HG02943 (cell line): ENCODE data around the gene ARL8A.
"Not testable (repeated sequence)": the region's sequence is repeated elsewhere in the genome, so short reads cannot be mapped to it uniquely, and the experiment has no call there.

ENCODE experiments used
- ATAC-seq: cut with Tn5 transposase; IDR thresholded peaks from one replicate; pipeline ENCODE4 v1.9.1; 2021; ENCODE audit warnings: mild to moderate bottlenecking, low read depth, moderate library complexity; ENCODE audit not compliant: unreplicated experiment

ARL8A gene

GRCh38 chr1:202123336-202123813 lies 21.2 kb downstream of the ARL8A start:
- no peak for ATAC-seq

- ATAC-seq: no peak
These were observed 21.8 kb downstream of the ARL8A start, which contains the start of gene GPR37L1 for GRCh38 chr1:202122639-202123335. Gene GPR37L1 (plus strand): TSS chr1:202122917. CDS start chr1:202122964, 47 bp downstream.

DNA sequence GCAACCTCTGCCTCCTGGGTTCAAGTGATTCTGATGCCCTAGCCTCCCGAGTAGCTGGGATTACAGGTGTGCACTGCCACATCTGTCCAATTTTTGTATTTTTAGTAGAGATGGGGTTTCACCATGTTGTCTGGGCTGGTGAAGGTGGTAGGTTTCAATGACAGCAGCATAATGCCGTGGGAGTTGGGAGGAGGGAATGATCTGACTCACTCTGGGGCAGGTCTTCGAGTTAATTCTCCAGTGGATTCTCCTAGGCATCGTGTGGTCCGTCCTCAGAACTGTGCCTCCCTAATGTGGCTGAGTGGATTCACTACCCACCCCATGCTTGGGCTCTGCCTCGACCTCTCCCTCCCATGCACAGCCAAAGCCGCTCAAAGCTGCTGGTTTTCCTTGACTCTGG lies 23.5 kb downstream of the ARL8A start:
- no peak for ATAC-seq

- ATAC-seq: no peak
These were observed 26.6 kb downstream of the ARL8A start for GRCh38 chr1:202117898-202118371.

DNA sequence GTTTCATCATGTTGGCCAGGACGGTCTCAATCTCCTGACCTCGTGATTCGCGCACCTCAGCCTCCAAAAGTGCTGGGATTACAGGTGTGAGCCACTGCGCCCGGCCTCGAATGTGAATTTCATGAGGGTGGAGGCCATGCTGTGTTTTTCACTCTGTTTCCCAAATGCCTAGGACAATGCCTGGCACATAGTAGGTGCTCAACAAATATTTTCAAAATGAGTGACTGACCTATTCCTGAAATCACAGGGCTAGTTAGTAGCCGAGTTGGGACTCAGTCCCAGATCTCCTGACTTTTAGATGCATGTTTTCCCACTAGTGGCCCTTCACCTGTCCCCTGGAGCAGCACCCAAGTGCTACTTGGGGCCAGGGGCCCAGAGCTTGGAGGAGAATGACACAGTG lies 28.2 kb downstream of the ARL8A start:
- ATAC-seq: no peak

- ATAC-seq: no peak
These were observed 30.7 kb downstream of the ARL8A start for GRCh38 chr1:202113690-202114300.

- no peak for ATAC-seq
These were observed 31.5 kb downstream of the ARL8A start for GRCh38 chr1:202112859-202113689.

DNA sequence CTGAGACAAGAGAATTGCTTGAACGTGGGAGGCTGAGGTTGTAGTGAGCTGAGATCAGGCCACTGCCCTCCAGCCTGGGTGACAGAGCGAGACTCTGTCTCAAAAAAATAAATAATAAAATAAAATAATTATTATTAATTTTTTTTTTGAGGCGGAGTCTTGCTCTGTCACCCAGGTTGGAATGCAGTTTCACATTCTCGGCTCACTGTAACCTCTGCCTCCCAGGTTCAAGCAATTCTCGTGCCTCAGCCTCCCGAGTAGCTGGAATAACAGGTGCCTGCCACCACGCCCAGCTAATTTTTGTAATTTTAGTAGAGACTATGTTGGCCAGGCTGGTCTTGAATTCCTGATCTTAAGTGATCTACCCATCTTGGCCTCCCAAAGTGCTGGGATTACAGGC lies 32.9 kb downstream of the ARL8A start:
- ATAC-seq: not testable (repeated sequence)

DNA sequence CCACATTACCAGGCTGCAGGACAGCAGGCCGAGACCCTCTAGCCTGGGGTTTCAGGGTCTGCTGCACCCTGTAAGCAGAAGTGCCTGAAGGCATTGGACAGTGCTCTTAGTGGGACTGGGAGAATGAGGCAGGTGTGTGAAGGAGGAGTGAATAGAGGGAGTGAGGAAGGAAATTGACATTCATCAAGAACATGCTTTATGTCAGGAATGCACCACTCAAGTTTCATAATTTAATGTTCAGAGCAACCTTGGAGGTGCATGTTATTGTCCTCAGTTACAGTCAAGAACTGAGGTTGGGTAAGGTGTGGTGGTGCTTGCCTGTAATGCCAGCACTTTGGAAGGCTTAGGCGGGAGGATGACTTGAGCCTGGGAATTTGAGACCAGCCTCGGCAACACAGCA lies 33.6 kb downstream of the ARL8A start:
- no peak for ATAC-seq

DNA sequence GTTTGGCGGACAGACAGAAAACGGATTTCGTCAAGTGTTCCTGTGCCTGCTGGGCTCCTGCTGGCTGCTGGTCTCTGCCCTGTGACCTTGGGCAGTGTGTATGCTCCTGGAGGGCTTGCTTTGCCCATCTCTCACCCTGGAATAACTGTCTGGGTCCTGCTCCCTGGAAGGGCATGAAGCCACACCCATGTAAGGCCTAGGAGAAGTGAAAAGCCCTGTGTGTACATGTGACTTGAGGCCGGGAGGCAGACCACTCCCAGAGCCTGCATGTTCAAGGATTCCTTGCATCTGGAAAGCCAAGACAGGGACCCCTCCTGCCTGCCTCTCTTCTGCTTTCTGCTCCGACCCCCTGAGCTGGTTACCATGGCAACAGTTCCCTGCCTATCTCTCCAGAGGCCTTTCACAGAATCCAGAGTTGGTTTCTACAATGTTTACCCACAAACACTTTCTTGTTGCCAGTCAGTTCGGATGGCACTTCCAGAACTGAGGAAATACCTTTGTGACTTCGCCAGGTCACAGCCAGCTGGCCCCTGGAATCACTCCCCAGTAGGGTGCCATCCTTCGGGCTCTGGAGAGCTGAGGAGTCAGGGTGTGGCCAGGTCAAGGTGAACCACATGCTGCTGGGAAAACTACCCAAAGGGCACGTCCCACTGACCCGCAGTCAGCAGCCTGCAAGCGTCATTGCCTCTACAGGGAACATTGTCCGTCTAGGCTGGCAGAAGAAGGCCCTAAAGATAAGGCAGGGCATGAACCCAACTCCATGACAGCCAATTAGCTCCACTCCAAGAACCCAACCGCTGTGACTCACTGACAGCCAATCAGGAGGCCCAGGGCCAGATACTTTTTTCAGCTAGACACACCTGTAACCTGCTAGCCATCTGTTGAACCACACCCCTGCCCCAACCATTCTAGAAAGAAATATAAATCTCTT lies 36.5 kb downstream of the ARL8A start:
- ATAC-seq: no peak

GRCh38 chr1:202107321-202107761 lies 37.2 kb downstream of the ARL8A start:
- no peak for ATAC-seq

- no peak for ATAC-seq
These were observed 37.9 kb downstream of the ARL8A start for GRCh38 chr1:202106340-202107254.

- ATAC-seq: no peak
These were observed 38.8 kb downstream of the ARL8A start for GRCh38 chr1:202105571-202106339.

DNA sequence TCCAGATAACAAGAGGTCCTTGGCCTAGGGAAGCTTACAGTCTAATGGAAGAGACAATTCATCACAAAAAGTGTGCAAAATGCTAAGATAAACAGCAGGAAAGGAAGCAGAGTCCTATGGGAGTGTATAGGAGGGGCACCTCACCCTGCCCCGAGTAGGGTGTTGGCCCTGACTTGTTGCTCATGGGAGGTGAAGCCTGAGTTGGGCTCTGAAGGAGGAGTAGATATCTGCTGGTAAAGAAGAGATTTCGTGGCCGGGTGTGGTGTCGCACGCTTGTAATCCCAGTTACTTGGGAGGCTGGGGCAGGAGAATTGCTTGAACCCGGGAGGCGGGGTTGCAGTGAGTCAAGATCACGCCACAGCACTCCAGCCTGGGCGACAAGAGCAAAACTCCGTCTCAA lies 40.5 kb downstream of the ARL8A start:
- no peak for ATAC-seq

- no peak for ATAC-seq
These were observed 43.4 kb downstream of the ARL8A start for GRCh38 chr1:202101184-202101583.

- no peak for ATAC-seq
These were observed 50.7 kb downstream of the ARL8A start for GRCh38 chr1:202093858-202094257.

DNA sequence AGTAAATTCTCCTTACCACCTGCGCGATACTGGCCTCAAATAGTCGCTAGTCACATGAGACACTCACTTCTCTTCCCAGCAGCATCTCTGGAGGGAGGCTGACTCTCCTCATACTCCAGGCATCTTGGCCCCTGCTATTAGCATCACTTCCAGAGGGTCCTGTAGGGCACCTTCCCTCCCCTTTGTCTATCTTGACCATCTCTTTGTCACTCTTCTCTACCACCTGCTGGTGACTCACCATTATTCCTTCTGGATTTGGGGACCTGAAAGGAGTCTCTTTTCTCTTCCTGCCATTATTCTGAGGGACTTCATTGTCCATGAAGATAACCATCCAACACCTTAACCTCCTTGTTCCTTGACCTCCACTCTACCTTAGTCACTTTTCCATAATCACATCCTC lies 53.5 kb downstream of the ARL8A start:
- ATAC-seq: no peak

- no peak for ATAC-seq
These were observed 56.3 kb downstream of the ARL8A start for GRCh38 chr1:202088206-202088605.
